Right hindlimb (tissue), 1 donor: Measurements from ENCODE around the gene STX8.
A peak's percentile ranks its signal among the peaks of the same experiment; 100 is the strongest.

Source experiments
- DNase-seq: peaks from one replicate; pipeline ENCODE4 v3.0.0-alpha.2; 2018

STX8 gene

GRCh38 chr17:9256751-9257629, 318.6 kb downstream of the STX8 start:
- DNase-seq: no peak

DNA sequence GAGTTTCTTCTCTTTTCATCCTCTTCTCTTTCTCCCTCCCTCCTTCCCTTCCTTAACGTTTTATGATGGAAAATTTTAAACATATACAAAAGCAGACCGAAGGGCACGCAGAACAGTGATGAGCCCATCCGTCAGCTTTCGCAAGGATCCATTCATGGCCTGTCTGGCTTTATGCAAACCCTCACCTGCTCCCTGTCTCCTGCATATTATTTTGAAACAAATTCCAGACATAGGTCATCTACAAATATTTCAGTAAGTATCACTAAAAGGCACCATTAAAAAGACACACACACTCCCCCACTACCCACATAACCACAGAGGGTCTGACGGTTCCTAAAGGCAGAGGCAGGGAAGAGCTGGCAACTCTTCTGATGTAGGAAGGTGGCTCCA, 319.3 kb downstream of the STX8 start:
- DNase-seq: no peak

DNA sequence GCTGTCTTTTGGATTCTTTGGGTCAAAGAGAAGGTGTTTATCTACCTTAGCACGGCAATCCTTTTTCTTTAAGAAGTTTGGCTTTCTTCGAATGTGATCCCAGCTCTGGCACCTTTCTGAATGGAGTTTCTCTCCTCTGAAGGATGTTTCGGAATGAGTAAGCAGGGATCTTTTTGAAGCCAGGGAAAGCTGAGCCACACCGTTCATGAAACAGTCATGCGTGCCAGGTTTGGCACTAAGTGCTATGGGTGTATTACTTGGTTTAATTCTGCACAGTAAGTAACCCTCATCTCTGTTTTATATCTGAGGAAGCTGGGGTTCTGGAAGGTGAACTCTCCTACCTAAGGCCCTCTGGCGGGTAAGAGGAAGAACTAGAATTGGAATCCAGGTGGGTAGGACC, 319.8 kb downstream of the STX8 start:
- DNase-seq: no peak

GRCh38 chr17:9254841-9255240, 320.8 kb downstream of the STX8 start:
- DNase-seq: no peak

- no peak for DNase-seq
Observed at GRCh38 chr17:9253308-9253707, 322.3 kb downstream of the STX8 start.

- no peak for DNase-seq
Observed at GRCh38 chr17:9251273-9251672, 324.3 kb downstream of the STX8 start.

GRCh38 chr17:9249245-9249953, 326.2 kb downstream of the STX8 start:
- no peak for DNase-seq

GRCh38 chr17:9247401-9247938, 328.1 kb downstream of the STX8 start:
- DNase-seq: no peak

- no peak for DNase-seq
Observed at GRCh38 chr17:9244066-9245052, 331.3 kb downstream of the STX8 start.

GRCh38 chr17:9242983-9243382, 332.6 kb downstream of the STX8 start:
- no peak for DNase-seq

GRCh38 chr17:9242497-9242881, 333.1 kb downstream of the STX8 start:
- no peak for DNase-seq

DNA sequence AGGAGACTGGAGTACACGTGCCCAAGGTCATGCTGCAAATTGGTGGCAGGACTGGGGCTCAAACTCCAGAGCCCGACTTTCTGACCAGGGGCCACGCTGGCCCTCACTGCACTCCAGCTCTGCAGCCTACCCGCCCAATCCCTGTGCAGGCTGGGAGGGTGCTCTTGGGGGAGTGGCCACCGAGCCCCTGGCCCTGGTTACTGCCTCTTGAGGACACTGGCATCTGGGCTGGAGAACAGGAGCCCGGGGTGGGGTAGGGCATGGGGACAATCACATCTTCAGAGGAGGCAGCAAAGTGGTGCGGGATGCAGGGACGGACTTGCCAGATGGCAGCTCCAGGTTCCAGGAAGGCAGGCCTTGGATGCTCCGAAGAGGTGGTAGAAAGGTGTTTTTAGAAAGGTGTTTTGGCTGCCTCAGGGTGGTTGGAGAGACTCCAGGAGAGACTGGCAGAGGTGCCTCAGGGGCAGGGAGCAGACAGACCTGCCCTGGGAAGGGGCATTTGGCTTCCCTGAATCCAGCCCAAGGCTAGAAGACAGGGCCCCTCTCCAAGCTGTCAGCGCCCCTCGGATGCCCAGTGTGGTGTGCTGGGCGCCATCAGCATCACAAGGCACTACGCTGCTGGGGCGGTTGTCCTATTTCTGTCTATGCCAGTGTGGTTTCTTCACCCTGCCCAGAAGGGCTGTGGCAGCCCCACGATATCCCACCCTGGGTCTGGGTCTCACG, 333.7 kb downstream of the STX8 start:
- DNase-seq: no peak

- peak; percentile 86 for DNase-seq
Observed at GRCh38 chr17:9241371-9241712, 334.3 kb downstream of the STX8 start.

GRCh38 chr17:9240659-9241370, 334.8 kb downstream of the STX8 start:
- peak; percentile 94 for DNase-seq

DNA sequence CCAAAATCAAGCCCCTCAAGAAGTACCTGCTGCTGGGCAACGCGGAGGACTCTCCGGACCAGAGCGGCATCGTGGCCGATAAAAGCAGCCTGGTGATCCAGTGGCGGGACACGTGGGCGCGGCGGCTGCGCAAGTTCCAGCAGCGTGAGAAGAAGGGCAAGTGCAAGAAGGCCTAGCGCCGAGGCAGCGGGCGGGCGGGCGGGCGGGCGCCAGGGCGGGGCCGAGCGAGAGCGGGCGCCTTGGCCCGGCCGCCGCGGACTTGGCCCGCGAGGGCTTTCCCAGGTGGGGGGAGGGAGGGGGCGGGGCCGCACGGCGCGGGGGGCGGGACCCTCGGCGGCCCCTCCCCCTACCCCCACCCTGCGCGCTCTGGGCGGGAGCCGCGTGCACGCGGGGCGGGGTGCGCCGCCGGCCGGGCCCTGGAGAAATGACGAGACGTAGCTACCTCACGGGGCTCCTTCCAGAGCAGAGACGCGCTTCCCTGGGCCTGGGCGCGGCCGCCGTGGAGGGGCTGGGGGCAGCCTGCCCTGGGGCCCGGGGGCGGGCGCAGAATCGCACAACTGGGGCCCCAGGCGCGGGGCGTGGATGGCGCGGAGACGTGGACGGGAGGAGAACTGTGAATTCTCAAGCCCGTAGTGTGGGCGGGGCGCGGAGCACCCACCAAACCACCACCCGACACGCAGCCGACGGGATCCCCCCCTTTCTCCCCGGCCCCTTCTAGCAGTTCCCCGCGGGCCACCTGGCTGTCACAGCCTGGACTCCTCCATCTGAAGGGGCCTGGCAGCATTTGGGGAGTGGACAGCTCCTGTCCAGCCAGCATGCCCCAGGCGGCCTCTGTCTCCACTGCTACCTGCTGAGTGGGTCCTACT, 335.6 kb downstream of the STX8 start:
- DNase-seq: peak; percentile 84

DNA sequence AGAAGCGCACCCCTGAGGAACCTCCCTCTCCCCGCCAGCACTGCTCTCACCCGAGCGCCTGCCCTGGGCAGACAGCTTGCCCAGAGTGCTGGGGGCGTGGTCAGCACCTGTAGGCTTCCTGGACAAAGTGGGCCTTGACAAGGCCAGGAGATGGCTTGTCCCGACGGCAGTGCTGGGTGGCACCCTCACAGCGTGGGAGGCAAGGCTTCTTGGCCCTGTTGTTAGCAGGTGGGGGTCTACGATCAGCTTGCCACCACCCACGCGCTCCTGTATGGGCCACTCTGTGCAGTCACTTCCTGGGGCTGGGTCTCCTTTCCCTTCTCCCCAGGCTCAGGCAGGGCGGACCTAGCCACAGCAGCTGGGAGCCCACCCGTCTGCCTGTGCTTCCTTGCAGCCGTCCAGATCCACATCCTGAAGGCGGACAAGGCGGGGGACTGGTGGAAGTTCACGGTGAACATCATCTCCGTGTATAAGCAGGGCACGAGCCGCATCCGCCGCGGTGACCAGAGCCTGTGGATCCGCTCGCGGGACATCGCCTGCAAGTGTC, 336.3 kb downstream of the STX8 start:
- DNase-seq: no peak

GRCh38 chr17:9238340-9239245, 337.0 kb downstream of the STX8 start:
- DNase-seq: no peak

- peak; percentile 44 for DNase-seq
Observed at GRCh38 chr17:9237661-9238301, 337.8 kb downstream of the STX8 start.

- DNase-seq: no peak
Observed at GRCh38 chr17:9237053-9237410, 338.6 kb downstream of the STX8 start.
